GM18951 (cell line): ENCODE results near the gene ZNF428.

Experiments
- POLR2A ChIP-seq: IDR thresholded peaks from 4 replicates; pipeline ENCODE4 v1.6.1; 2011; ENCODE audit warnings: mild to moderate bottlenecking; ENCODE audit not compliant: insufficient read length, insufficient read depth; ENCODE audit errors: extremely low read depth
- in situ Hi-C: fragments of 300-500 bp; cut with MboI; formaldehyde crosslinking; loops from one replicate; pipeline ENCODE4 v1.12.0; 2022; ENCODE audit warnings: low sequenced_read_pairs, mixed read lengths, inconsistent platforms; ENCODE audit not compliant: unreplicated experiment

The ZNF428 gene

DNA sequence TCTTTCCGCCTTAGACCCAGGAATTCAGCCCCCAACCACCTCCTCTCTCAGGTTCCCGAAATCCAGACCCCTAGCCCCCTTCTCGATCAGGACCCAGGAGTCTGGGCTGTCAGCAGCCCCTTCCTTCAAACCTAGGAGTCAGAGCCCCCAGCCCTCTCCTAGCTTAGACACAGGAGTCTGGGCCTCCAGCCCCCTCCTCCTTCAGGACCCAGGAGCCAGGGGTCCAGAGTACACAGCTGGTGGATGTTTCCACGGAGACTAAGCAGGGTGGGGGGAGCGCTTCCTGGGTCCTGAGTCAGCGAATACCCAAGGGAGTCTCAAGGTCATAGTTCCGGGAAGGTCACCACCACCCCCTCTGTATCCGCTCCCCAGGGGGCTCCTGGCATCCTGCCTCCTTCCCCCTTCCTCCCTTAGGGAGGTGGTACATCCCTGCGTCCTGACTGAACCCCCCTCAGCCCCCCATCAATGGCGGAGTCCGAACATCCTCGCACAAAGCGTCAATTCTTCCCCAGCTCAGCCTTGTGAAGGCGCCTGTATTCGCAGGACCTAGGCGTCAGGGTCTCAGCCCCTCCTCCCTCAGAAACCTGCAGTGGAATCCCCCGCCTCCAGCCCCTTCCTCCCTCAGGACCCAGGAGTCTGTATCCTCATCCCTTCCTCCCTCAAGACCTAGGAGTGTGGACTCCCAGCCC is 15.6 kb upstream of the ZNF428 start:
- TF ChIP-seq POLR2A, result no peak
- in situ Hi-C loops, result no loop called here

DNA sequence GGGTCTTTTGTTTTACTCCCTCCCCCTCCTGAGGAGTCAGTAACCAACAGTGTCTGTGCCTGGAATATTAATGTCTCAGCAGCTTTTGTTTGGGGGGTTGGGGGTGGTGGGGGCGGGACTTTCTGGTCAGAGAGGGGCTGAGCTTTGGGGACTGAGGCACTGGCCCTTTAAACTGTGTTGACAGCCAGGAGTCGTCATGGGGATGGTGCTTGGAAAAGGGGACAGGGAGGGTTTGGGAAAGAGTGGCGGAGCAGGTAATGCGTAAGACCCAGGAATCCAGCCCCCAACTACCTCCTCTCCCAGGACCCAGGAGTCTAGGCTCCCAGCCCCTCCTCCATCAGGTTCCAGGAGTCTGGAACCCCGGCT is 15.1 kb upstream of the ZNF428 start:
- no peak for TF ChIP-seq POLR2A
- in situ Hi-C loops, result no loop called here

DNA sequence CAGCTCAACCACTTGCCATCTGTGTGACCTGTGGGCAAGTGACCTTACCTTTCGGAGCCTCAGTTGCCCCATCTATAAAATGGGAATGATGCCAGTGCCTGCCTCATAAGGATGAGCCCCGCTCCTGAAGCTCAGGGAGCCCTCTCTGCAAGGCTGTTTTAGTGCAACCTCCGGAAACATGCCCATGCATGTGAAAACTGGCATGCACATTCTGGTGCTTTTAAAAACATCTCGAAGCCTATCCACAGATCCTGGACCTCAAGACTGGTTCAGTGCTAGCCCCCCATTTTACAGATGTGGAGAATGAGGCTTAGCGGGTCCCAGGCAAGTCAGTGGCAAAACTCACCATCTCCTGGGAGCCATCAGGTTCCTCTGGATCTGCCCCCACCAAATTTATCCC is 14.6 kb upstream of the ZNF428 start:
- in situ Hi-C loops, result no loop called here
- no peak for TF ChIP-seq POLR2A

DNA sequence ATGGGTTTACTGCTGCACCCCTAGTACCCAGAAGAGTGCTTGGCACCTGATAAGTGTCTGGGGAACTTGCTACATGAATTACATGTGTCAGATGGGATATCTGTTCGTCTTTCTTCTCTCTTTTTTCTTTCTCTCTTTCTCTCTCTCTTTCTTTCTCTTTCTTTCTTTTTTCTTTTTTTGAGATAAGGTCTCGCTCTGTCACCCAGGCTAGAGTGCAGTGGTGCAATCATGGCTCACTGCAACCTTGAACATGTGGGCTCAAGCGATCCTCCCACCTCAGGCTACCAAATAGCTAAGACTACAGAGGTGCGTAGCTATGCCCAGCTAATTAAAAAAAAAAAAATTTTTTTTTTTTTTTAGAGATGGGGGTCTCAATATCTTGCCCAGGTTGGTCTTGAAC is 14.1 kb upstream of the ZNF428 start:
- in situ Hi-C loops, result no loop called here
- no peak for TF ChIP-seq POLR2A

DNA sequence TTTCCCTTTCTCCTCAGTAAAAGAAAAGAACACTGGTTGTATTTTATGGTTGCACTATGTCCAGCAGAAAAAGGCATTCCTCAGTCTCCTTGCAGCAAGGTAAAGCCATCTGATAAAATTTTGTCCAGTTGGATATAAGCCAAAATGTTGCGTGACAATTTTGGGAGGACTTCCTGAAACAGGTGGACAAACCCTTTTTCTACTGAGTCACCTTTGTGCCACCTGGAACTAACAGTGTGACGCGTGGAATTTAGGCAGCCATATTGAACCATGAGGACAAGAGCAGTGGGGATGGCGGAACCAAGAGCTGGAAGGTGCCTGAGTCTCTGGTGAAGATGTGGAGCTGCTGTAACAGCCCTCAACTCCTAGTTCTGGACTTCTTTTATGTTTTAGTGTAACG is 12.1 kb upstream of the ZNF428 start:
- in situ Hi-C loops, result no loop called here
- no peak for TF ChIP-seq POLR2A

DNA sequence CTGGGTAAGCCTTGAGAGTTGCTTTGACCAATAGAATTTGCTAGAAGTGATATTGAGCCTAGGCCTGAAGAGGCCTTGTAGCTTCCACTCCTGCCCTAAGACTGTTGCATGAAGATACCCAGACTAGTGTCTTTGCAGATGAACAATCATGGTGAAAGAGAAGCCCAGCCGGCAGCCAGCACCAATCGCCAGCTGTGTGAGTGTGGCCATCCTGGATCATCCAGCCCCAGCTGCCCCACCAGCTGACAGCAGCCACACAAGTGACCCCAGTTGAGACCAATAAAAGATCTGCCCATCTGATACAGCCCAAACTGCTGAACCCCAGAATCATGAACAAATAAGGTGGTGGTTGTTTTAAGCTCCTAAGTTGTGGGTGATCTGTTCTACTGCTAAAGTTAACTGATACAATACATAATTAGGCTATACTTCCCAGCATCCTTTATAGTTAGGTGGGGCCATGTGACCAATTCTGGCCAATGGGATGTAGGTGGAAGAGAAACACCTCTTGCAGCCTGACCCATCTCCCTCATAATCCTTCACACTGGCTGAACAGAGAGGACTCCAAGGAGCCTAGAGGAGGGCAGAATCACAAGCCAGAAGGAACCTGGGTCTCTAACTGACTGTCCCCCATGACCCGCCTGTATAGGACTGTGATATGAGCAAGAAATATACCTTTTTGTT is 9.4 kb upstream of the ZNF428 start:
- in situ Hi-C loops, result no loop called here
- no peak for TF ChIP-seq POLR2A

DNA sequence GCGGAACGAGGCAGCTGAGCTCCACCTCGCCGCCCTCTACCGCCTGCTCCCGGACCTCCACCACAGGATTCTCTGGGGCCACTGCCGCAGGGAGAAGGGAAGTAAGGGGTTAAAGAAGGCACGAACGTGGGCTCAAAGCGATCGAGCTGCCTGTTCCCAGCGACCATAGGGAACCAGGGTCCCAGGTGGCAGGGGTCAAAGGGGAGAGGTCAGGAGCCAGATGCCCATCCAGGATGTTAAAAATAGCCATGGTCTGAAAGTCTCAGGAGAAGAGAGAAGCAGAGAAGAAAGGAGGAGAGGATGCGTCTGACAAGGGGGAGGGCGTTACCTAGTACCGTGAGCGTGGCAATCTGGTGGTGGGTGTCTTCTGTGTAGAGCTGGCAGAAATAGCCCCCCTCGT is 7.4 kb upstream of the ZNF428 start:
- in situ Hi-C loops, result no loop called here
- no peak for TF ChIP-seq POLR2A

DNA sequence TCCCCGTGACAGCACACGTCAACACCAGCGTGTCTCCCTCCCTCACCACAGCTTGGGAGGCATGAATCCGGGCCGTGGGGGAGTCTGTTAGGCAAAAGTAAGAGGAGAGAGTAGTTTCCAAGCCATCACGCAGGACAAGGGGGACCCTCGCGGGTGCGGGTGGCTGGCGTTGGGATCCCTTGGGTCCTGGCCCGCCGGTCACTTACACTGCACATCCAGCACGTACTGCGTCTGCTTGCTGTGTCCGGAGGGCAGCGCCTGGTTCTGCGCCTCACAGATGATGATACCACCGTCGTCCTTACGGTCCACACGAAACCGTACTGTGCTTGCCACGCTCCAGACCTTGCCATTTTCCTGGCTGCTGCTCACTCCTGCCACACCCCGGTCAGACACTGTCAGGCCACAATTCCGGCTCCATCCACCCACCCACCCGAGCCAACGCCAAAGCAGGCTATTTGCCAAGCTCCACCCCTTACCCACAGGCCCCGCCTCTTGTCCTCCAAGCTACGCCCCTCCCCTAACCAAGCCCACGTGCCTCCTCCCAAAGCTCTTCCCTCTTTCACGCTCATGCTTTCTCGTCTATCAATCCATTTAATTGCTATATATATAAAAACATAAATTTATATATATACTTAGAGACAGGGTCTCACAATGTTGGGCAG is 6.6 kb upstream of the ZNF428 start:
- TF ChIP-seq POLR2A, result no peak
- in situ Hi-C loops, result no loop called here

DNA sequence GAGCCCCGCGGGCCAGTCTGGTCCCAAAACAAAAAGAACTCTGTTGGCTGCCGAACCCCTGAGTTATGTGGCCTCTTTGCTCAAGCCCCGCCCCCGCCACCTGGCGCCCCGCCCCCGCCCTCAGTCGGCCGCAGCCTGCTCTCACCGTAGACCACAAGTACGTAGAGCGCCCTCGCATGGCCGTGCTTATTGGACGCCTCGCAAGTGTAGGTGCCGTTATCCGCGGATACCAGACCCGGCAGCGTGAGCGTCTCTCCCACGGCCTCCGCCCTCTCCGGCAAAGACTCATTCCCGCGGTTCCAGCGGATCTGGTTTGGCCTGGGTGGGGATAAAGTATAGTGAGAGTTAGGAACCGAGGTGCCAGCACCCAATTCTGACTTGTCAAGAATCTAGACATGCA is 5.5 kb upstream of the ZNF428 start:
- in situ Hi-C loops, result no loop called here
- TF ChIP-seq POLR2A, result no peak

DNA sequence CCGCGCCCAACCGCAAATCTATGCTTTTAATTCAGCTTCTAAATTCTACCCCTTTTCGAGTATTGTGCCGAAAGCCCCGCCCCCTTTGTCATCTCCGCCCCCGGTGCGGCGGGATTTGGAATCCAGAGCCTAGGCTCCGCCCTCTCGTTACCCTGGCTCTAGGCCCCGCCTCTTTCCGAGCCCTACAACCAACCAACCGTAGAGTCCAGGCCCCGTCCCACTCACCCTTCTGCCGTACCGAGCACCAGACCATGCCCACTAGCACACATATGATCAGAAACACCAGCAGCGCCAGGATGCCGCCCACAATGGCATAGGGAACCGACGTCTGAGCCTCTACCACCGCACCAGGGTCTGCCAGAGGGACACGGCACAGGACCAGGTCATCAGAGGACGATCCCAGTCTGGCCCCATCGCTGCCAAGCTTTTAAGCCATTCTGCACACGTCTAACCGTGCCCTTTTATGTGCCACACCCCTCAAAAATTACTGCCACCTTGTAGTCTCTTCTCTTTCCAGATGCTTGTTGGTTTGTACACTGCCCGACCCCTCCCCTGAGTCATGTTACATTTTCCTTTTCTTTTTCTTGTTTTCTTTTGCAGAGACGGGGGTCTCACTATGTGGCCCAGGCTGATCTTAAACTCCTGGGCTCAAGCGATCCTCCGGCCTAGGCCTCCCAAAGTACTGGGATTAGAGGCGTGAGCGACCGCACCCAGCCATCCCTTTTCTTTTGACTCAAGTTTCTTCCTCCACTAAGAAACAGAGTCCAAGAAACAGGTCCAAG is 4.7 kb upstream of the ZNF428 start:
- in situ Hi-C loops, result no loop called here
- no peak for TF ChIP-seq POLR2A

DNA sequence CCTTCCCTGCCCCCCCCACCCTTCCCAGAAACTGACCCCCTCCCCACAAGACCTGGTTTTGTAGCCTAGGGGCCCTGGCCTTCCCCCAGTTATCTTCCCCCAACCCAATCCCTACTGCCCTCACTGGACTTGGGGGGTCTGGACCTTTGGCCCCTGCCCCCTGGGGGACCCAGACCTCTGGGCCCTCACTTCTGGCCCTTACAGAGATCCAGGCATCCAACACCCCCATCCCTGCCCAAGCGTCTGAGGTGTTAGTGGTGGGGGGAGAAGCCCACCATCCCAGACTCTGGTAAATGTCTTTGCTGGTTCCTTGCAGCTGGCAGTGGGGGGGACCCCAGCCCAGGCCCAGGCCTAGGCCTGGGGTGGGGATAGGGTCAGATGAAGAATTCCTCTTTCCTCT is 3.5 kb upstream of the ZNF428 start:
- in situ Hi-C loops, result no loop called here
- no peak for TF ChIP-seq POLR2A

DNA sequence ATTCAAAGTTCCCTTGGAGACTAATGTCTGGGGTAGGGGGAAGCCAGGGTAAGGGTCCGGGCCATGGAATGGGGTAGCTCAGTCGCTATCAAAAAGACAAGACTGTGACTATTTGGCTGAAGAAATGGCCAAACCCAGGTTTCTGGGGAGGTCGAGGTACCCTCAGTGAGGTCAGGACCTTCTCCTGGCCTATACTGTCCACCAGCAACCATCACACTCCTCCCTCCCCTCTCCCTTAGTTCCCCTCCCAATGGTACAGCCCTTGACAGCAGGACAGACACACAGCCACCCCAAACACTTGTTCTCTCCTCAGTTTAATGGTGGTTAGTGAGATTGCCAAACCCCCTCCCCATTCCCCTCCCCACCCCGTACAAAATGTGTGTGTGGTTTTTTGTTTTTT is 2.6 kb upstream of the ZNF428 start:
- in situ Hi-C loops, result no loop called here
- no peak for TF ChIP-seq POLR2A
